Activated naive CD4-positive, alpha-beta T cell treated with anti-CD3 and anti-CD28 coated beads, Interleukin-2, amount 10 ng/mL, durations not matched to agents 7 days and 5 days (primary cell): Measurements from ENCODE around the gene TPRN.
A peak's percentile ranks its signal among the peaks of the same experiment; 100 is the strongest.

Experiments
- CTCF ChIA-PET: fragments of 350-600 bp; sonication (Branson Sonifier 250); formaldehyde crosslinking; loops from one replicate; lab custom pipeline; 2021; ENCODE audit warnings: antibody characterized with exemption; lab: Charles Lee
- DNase-seq: peaks from one replicate; pipeline ENCODE4 v3.0.0-alpha.2; 2020
- H3K27ac Mint-ChIP-seq: one replicate; pipeline ENCODE4 v1.8.0; 2021; ENCODE audit warnings: mild to moderate bottlenecking, moderate library complexity, mixed read lengths
- H3K27me3 Mint-ChIP-seq: one replicate; pipeline ENCODE4 v1.8.0; 2021; ENCODE audit warnings: mild to moderate bottlenecking, mixed read lengths
- H3K36me3 Mint-ChIP-seq: one replicate; pipeline ENCODE4 v1.8.0; 2021; ENCODE audit warnings: mixed read lengths
- H3K4me1 Mint-ChIP-seq: one replicate; pipeline ENCODE4 v1.8.0; 2021; ENCODE audit warnings: mixed read lengths
- H3K4me3 Mint-ChIP-seq: one replicate; pipeline ENCODE4 v1.8.0; 2021; ENCODE audit warnings: mild to moderate bottlenecking, moderate library complexity, mixed read lengths
- H3K9me3 Mint-ChIP-seq: one replicate; pipeline ENCODE4 v1.8.0; 2021; ENCODE audit warnings: mixed read lengths

The TPRN gene

DNA sequence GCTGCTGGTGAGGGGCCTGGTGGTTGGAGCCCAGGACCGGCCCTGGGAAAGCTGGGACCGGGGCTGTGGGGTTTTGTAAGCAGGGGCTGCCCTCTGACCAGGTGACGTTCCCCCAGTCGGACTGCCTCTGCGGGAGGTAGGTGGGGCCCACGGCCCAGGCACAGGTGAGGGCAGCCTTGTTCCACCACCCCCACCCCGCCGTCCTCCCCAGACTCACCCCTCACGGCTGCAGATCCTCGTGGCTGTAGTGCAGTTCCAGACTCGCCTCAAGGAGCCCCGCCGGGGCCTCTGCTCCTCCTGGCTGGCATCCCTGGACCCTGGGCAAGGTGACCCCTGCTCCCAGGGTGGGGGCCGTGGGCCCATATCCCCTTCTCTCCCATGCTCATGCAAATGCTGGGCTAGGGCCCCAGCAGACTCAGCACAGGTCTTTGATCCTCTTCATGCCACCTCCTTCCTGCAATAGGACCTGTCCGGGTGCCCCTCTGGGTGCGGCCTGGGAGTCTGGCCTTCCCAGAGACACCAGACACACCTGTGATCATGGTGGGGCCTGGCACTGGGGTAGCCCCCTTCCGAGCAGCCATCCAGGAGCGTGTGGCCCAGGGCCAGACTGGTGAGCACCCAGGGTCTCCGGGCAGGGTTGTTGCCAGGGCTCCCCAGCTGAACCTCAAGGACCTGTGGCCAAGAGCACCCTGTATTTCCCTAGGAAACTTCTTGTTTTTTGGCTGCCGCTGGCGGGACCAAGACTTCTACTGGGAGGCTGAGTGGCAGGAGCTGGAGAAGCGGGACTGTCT, 14.8 kb upstream of the TPRN start:
- no peaks in the 10 kb centered on the region for H3K27me3 Mint-ChIP-seq
- DNase-seq = no peak
- H3K36me3 Mint-ChIP-seq = peaks cover 3% of the 10 kb centered on the region
- no peak overlapping the region for H3K4me3 Mint-ChIP-seq
- CTCF ChIA-PET = interaction anchor here (0.9 to 1.0 kb wide), 2 partner anchors 26 to 147 kb away, joined by 3 read pairs; no protein-coding TSS in a partner anchor
- H3K9me3 Mint-ChIP-seq = no peaks in the 10 kb centered on the region
- H3K4me1 Mint-ChIP-seq = peaks cover 2% of the 10 kb centered on the region
- H3K27ac Mint-ChIP-seq = no peak overlapping the region

DNA sequence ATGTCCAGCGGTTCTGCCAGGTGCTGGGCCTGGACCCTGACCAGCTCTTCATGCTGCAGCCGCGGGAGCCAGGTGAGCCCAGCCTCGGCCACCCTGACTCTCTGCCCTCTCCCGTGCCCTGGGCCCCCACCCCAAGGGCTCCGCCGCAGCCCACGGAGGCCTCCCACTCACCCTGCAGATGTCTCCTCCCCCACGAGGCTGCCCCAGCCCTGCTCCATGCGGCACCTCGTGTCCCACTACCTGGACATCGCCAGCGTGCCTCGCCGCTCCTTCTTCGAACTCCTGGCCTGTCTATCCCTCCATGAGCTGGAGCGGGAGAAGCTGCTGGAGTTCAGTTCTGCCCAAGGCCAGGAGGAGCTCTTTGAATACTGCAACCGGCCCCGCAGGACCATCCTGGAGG, 14.1 kb upstream of the TPRN start:
- peaks cover 2% of the 10 kb centered on the region for H3K4me1 Mint-ChIP-seq
- H3K4me3 Mint-ChIP-seq = no peak overlapping the region
- DNase-seq = no peak
- peaks cover 5% of the 10 kb centered on the region for H3K36me3 Mint-ChIP-seq
- H3K27me3 Mint-ChIP-seq = no peaks in the 10 kb centered on the region
- H3K27ac Mint-ChIP-seq = no peak overlapping the region
- CTCF ChIA-PET = interaction anchor here (1.0 kb wide), 1 partner anchor 26 kb away, joined by 3 read pairs; the partner anchor contains the start of genes ANAPC2 and SSNA1
- H3K9me3 Mint-ChIP-seq = no peaks in the 10 kb centered on the region

DNA sequence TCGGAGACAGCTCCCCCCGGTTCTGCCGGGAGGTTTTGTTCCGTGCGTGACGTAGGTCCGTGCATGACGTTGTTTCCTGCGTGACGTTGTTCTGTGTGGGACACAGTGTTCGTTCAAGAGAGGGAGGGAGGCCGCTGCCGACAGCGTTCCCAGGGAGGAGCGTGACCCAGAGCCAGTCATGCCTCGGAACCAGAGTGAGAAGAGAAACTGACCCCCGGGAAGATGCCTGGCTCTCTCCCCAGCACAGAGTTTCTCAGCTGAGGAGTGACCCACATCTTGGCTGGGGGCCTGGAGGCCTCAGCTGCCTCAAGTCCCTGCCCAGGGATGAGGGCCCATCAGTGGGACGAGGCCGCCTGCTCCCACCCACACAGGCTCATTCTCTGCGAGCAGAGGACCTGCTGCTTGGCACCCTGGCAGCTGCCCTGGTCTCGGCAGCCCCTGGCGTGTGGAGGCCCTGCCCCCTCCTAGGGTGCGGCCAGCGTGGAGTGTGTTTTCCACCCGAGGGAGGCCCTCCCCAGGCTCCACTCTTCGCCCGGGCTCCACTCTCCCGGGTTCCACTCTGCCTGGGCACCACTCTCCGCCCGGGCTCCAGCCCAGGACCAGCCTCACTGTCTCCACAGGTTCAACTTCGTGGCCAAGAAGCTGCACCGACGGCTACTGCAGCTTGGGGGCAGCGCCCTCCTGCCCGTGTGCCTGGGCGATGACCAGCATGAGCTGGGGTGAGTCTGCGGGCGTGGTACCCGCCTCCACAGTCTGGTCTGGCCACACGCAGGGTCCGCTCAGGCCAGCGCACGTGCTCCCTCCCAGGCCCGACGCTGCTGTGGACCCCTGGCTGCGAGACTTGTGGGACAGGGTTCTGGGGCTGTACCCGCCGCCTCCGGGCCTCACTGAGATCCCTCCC, 12.9 kb upstream of the TPRN start:
- no peaks in the 10 kb centered on the region for H3K9me3 Mint-ChIP-seq
- CTCF ChIA-PET = interaction anchor here (1.0 to 1.3 kb wide), 4 partner anchors 9 to 90 kb away, joined by 3 to 4 read pairs (median 4); partner anchors contain the start of genes ANAPC2 and SSNA1
- H3K27ac Mint-ChIP-seq = no peak overlapping the region
- H3K4me3 Mint-ChIP-seq = no peak overlapping the region
- no peaks in the 10 kb centered on the region for H3K27me3 Mint-ChIP-seq
- H3K36me3 Mint-ChIP-seq = peaks cover 11% of the 10 kb centered on the region
- DNase-seq = no peak
- H3K4me1 Mint-ChIP-seq = peaks cover 2% of the 10 kb centered on the region

DNA sequence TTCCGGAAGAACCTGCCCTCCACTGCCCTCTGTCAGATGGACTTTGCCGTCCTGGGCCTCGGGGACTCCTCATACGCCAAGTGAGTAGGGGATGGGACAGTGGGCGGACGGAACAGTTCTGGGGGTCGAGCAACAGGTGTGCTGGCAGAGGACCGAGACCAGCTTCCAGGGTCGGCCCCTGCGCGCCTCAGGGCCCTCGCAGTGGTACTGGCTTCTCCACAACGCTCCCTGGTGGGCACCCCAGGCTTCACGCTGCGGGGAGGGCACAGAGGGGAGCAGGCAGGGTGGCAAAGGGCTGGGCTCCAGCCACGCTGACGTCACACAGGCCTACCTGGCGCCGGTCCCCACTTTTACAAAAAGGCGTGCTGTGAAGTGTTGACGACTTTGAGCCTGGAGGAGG, 12.0 kb upstream of the TPRN start:
- H3K27ac Mint-ChIP-seq = no peak overlapping the region
- H3K4me3 Mint-ChIP-seq = no peak overlapping the region
- H3K9me3 Mint-ChIP-seq = no peaks in the 10 kb centered on the region
- H3K4me1 Mint-ChIP-seq = peaks cover 4% of the 10 kb centered on the region
- DNase-seq = no peak
- CTCF ChIA-PET = interaction anchor here (1.1 kb wide), 1 partner anchor 89 kb away, joined by 3 read pairs; no protein-coding TSS in a partner anchor
- peaks cover 13% of the 10 kb centered on the region for H3K36me3 Mint-ChIP-seq
- no peaks in the 10 kb centered on the region for H3K27me3 Mint-ChIP-seq

DNA sequence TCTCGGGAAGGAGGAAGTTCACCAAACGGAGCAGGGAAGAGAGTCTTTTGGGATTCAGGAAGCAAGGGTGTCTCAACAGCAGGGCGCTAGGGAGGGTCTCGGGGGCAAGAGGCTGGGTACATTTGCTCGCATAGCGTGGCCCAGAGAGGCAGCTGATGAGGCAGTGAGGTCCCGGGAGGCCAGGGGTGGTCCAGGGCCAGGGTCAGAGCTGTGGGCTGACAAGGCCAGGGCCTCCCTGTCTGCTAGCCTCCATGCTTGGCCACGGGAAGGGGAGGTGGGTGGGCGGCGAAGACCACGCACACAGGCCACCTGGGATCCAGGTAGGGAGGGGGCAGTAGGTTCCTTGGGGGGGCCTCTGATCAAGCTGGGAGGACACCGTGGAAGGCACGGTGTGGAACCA, 11.0 kb upstream of the TPRN start:
- no peak overlapping the region for H3K27ac Mint-ChIP-seq
- H3K4me3 Mint-ChIP-seq = no peak overlapping the region
- H3K4me1 Mint-ChIP-seq = peaks cover 12% of the 10 kb centered on the region
- H3K27me3 Mint-ChIP-seq = no peaks in the 10 kb centered on the region
- CTCF ChIA-PET = no interaction called here
- DNase-seq = no peak
- H3K9me3 Mint-ChIP-seq = no peaks in the 10 kb centered on the region
- peaks cover 18% of the 10 kb centered on the region for H3K36me3 Mint-ChIP-seq

DNA sequence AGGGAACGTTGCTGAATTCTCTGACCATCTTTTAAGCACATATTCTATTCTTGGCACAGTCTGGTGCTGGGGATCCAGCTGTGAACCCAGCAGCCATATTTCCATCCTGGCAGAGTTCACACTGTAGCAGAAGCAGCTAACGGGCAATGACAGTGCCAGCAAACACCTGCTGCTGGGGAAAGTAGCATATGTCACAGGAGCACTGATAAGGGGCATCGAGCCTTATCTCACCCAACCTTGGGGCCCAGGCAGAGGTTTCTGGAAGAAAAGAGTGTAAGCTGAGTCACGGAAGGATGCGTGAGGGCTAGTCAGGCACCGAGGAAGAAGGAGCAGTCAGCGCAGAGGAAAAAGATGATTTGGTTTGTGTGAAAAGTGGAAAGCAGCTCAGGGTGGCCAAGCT, 6.1 kb upstream of the TPRN start:
- Mint-ChIP-seq H3K27me3 (no peaks in the 10 kb centered on the region), H3K9me3 (no peaks in the 10 kb centered on the region), H3K4me3 (peak overlapping the region; percentile 92), H3K4me1 (peaks cover 46% of the 10 kb centered on the region), H3K27ac (peak overlapping the region; percentile 83), H3K36me3 (peaks cover 19% of the 10 kb centered on the region)
- no peak for DNase-seq
- CTCF ChIA-PET = interaction anchor here (0.7 kb wide), 1 partner anchor 30 kb away, joined by 5 read pairs; no protein-coding TSS in a partner anchor

DNA sequence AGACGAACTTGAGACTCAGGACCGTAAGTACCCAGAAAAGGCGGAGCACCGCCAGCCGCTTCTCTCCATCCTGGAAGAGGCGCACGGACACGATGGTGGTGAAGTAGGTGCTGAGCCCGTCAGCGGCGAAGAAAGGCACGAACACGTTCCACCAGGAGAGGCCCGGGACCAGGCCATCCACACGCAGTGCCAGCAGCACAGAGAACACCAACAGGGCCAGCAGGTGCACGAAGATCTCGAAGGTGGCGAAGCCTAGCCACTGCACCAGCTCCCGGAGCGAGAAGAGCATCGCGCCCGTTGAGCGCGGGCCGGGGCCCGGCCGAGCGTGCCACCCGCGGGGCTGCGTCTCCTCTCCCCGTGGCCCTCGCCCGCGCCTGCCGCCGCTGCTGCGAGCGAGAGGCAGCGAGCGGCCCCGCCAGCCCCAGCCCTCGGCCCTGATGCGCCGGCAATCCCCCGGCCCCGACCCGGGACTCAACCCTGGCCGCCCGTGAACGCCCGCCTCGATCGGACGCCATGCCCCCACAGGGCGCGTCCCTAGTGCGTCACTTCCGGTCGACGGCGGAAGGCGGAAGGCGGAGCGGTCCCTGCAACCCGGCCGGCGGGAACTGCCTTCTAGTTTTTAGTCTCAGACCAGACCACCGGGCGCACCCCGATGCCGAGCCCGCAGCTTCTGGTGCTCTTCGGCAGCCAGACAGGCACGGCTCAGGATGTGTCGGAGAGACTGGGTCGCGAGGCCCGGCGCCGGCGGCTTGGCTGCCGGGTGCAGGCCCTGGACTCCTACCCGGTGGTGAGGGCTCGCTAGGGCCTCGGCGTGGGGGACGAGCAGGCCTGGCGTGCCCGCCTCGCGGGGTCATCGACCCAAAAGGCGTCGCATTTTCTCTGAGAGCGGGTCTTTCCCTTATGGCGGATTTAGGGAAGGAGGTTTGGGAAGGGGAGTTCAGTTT, 4.9 kb upstream of the TPRN start, which contains the start of the genes NDOR1 and TMEM203:
Gene NDOR1 (plus strand): TSS at position 575 of the 944 bp plus-strand sequence. CDS start 78 bp downstream, at position 653.
Gene TMEM203 (minus strand): TSS at position 523 of the 944 bp plus-strand sequence. CDS start 234 bp downstream, at position 289.
- no peaks in the 10 kb centered on the region for H3K27me3 Mint-ChIP-seq

DNA sequence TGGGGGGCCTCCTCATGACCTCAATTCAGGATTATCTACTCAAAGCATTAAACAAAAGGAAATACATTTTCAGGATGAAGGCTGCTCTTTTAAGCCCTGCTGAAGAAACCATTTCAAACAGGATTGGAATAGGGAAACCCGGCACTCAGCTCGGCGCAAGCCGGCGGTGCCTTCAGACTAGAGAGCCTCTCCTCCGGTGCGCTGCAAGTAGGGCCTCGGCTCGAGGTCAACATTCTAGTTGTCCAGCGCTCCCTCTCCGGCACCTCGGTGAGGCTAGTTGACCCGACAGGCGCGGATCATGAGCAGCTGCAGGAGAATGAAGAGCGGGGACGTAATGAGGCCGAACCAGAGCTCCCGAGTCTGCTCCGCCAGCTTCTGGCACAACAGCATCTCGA, 4.2 kb upstream of the TPRN start:
- H3K4me1 Mint-ChIP-seq = peaks cover 54% of the 10 kb centered on the region
- no peak for DNase-seq
- peaks cover under 1% of the 10 kb centered on the region for H3K27me3 Mint-ChIP-seq
- CTCF ChIA-PET = interaction anchor here (1.0 to 1.8 kb wide), 4 partner anchors 9 to 136 kb away, joined by 3 to 4 read pairs (median 4); no protein-coding TSS in a partner anchor
- H3K27ac Mint-ChIP-seq = peak overlapping the region; percentile 92
- H3K9me3 Mint-ChIP-seq = no peaks in the 10 kb centered on the region
- peaks cover 16% of the 10 kb centered on the region for H3K36me3 Mint-ChIP-seq
- H3K4me3 Mint-ChIP-seq = peak overlapping the region; percentile 92

More for the DNA sequence above, 4.9 kb upstream of the TPRN start, which contains the start of the genes NDOR1 and TMEM203:
- H3K4me1 Mint-ChIP-seq = peaks cover 54% of the 10 kb centered on the region
- CTCF ChIA-PET = interaction anchor here (1.0 to 1.8 kb wide), 4 partner anchors 8 to 137 kb away, joined by 3 to 4 read pairs (median 4); no protein-coding TSS in a partner anchor
- peak; percentile 96 for DNase-seq
- peak within 1 kb of the TSS; percentile 92 for H3K4me3 Mint-ChIP-seq
- peak within 1 kb of the TSS; percentile 92 for H3K27ac Mint-ChIP-seq
- H3K36me3 Mint-ChIP-seq = peaks cover 19% of the 10 kb centered on the region
- H3K9me3 Mint-ChIP-seq = no peaks in the 10 kb centered on the region

DNA sequence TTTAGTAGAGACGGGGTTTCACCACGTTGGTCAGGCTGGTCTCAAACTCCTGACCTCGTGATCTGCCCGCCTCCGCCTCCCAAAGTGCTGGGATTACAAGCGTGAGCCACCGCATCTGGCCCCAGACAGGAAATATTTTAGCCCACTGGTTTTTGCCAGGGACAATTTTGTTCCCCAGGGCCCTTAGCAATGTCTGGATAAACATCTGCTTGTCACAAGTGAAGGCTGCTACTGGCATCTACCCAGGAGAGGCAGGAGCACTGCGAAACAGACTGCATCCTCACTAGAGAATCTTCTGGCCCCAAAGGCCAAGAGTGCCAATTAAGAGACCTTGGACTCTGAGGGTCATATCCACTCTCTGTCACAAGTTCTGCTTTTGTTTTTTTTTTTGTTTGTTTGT, 2.4 kb upstream of the TPRN start:
- Mint-ChIP-seq H3K27ac (no peak overlapping the region), H3K36me3 (peaks cover 10% of the 10 kb centered on the region), H3K4me1 (peaks cover 61% of the 10 kb centered on the region), H3K9me3 (no peaks in the 10 kb centered on the region), H3K4me3 (no peak overlapping the region), H3K27me3 (peaks cover 9% of the 10 kb centered on the region)
- CTCF ChIA-PET = interaction anchor here (1.1 to 1.5 kb wide), 2 partner anchors 24 to 134 kb away, joined by 3 to 4 read pairs; partner anchors contain the start of gene RNF224
- DNase-seq = no peak

DNA sequence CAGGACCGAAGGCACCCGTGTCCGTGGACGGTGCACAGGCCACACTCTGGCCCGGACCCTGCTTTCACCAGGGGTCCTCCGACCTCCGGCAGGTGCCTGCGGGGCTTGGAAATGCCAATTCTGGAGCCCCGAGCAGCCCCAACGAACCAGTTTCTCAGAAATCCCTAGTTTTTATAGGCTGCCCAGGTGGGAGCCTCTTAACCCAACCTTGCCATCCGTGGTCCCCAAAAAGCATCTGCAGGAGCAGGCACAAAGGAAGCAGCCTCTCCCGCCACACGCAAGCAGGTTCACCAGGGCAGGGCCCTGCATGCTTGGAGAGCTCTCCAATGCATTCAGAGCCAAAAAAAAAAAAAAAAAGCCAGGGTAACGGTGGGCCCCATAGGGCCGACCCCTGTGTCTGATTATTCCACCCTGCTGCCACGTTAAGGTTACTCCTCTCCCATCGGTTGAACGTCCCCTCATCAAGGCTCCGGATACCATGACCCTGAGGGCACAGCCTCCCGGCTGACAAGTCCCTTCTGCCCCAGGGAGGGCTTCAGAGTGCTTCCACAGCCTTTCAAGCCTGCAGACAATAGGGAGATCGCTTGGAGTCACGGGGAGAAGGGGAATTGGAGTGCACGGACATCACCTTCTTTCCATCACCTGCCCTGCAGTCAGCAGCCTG, 796 bp upstream of the TPRN start:
- CTCF ChIA-PET = interaction anchor here (0.5 to 1.5 kb wide), 5 partner anchors 12 to 595 kb away, joined by 3 to 5 read pairs (median 3); no protein-coding TSS in a partner anchor

DNA sequence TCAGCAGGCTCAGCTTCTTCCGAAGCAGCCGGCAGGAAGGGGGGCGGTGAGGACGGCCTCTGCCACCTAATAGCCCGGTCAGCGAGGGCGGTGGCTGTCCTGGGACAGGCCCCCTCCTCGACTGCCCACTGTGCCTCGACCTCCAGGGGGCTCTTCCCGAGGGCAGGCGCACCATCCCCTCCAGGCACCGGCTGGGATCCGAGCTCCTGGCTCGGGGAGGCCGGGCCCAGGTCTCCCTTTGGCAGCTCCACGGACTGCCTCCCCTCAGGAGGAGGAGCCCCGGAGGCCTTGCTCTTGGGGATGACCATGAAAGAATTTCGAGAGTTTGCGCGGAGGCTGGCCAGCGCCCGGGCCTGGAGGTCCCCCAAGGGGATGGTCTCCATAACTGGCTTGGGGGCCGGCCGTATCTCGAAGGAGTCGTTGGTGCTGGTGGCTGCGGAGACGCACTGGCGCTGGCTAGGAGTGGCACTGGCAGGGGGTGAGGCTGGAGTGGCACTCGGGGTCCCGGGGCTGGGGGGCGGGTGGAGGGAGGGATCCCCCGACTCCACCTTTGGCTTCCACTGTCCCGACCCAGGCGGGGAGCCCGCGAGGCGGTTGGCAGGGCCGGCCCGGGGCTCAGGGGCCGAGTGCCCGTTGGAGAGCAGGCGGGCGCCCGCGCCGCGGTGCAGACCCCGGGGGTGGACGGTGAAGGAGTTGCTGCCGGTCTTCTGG, 975 bp downstream of the TPRN start:
- no peaks in the 10 kb centered on the region for H3K9me3 Mint-ChIP-seq
- H3K4me1 Mint-ChIP-seq = peaks cover 35% of the 10 kb centered on the region
- H3K27ac Mint-ChIP-seq = peak overlapping the region; percentile 60
- H3K27me3 Mint-ChIP-seq = peaks cover 11% of the 10 kb centered on the region
- CTCF ChIA-PET = interaction anchor here (1.5 kb wide), 1 partner anchor 11 kb away, joined by 4 read pairs; no protein-coding TSS in a partner anchor
- peaks cover 3% of the 10 kb centered on the region for H3K36me3 Mint-ChIP-seq
- DNase-seq = peak; percentile 34
- peak overlapping the region; percentile 77 for H3K4me3 Mint-ChIP-seq

More for the DNA sequence above, 796 bp upstream of the TPRN start:
- peaks cover 11% of the 10 kb centered on the region for H3K27me3 Mint-ChIP-seq
- H3K27ac Mint-ChIP-seq = peak overlapping the region; percentile 81
- peaks cover 47% of the 10 kb centered on the region for H3K4me1 Mint-ChIP-seq
- H3K4me3 Mint-ChIP-seq = peak overlapping the region; percentile 80
- H3K9me3 Mint-ChIP-seq = no peaks in the 10 kb centered on the region
- H3K36me3 Mint-ChIP-seq = peaks cover 3% of the 10 kb centered on the region
- no peak for DNase-seq

DNA sequence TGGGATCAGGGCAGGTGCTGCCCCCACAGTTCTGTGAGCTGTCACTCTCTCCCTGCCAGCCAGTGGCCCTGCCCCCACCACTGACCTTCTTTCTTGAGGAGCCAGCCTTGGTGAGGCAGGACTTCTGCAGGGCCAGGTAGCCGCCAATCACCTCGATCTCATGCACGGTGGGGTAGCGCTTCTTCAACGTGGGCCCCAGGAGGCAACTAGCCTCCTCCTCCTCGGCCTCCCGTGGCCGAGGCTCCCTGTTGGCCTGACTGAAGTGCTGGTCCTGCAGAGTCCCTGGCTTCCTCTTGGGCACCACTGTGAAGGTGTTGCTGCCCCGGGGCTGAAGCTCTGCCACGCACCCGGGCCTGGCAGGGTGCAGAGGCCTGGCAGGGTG, 1.6 kb downstream of the TPRN start:
- no peaks in the 10 kb centered on the region for H3K9me3 Mint-ChIP-seq
- peaks cover 29% of the 10 kb centered on the region for H3K4me1 Mint-ChIP-seq
- no peak overlapping the region for H3K27ac Mint-ChIP-seq
- no peak for DNase-seq
- peaks cover 11% of the 10 kb centered on the region for H3K27me3 Mint-ChIP-seq
- CTCF ChIA-PET = interaction anchor here (1.5 kb wide), 1 partner anchor 10 kb away, joined by 4 read pairs; no protein-coding TSS in a partner anchor
- H3K4me3 Mint-ChIP-seq = peak overlapping the region; percentile 41
- H3K36me3 Mint-ChIP-seq = peaks cover 3% of the 10 kb centered on the region
